Effector memory CD8-positive, alpha-beta T cell (primary cell): Measurements from ENCODE around the gene GET3.
A peak's percentile ranks its signal among the peaks of the same experiment; 100 is the strongest.
"Not testable (repeated sequence)": the region's sequence is repeated elsewhere in the genome, so short reads cannot be mapped to it uniquely, and the experiment has no call there.

Experiments
- ATAC-seq: fragments of 150-1000 bp; cut with Tn5 transposase; replicated peaks from 2 replicates; pipeline ENCODE4 v1.10.0; 2021; ENCODE audit warnings: mild to moderate bottlenecking, moderate library complexity
- DNase-seq, 3 experiments: peaks; one replicate each; pipeline ENCODE4 v3.0.0; 2021
- H3K27ac Mint-ChIP-seq, 2 donors: one replicate each; pipeline ENCODE4 v1.8.0; 2022; ENCODE audit warnings: mild to moderate bottlenecking in 2 of 2, mixed read lengths in 2 of 2, moderate library complexity in 2 of 2
- H3K27me3 Mint-ChIP-seq, 2 donors: one replicate each; pipeline ENCODE4 v1.8.0; 2022; ENCODE audit warnings: mixed read lengths in 2 of 2
- H3K36me3 Mint-ChIP-seq: one replicate; pipeline ENCODE4 v1.8.0; 2022; ENCODE audit warnings: mild to moderate bottlenecking, moderate library complexity, mixed read lengths; ENCODE audit not compliant: insufficient read depth
- H3K4me1 Mint-ChIP-seq, 2 donors: one replicate each; pipeline ENCODE4 v1.8.0; 2022; ENCODE audit warnings: low read depth in 2 of 2, mixed read lengths in 2 of 2
- H3K4me3 Mint-ChIP-seq, 2 donors: one replicate each; pipeline ENCODE4 v1.8.0; 2022; ENCODE audit warnings: mild to moderate bottlenecking in 2 of 2, mixed read lengths in 2 of 2, moderate library complexity in 2 of 2
- H3K9me3 Mint-ChIP-seq, 2 donors: one replicate each; pipeline ENCODE4 v1.8.0; 2022; ENCODE audit warnings: mixed read lengths in 2 of 2

The GET3 gene

GRCh38 chr19:12722566-12723380, 14.5 kb upstream of the GET3 start:
- Mint-ChIP-seq H3K27ac (peak overlapping the region; percentile 90 to 93), H3K9me3 (no peaks in the 10 kb centered on the region), H3K27me3 (no peaks in the 10 kb centered on the region), H3K36me3 (peaks cover 43% of the 10 kb centered on the region), H3K4me3 (peak overlapping the region; percentile 94 to 96), H3K4me1 (peaks cover 34 to 36% of the 10 kb centered on the region in 2 donors)
- peak; percentile 83 to 92 (median 87) for DNase-seq
- peak; percentile 93 for ATAC-seq

GRCh38 chr19:12723381-12723640, 14.0 kb upstream of the GET3 start:
- Mint-ChIP-seq H3K27ac (peak overlapping the region; percentile 90 to 93), H3K4me3 (peak overlapping the region; percentile 94 to 96), H3K9me3 (no peaks in the 10 kb centered on the region), H3K27me3 (no peaks in the 10 kb centered on the region), H3K36me3 (peaks cover 43% of the 10 kb centered on the region), H3K4me1 (peaks cover 34 to 36% of the 10 kb centered on the region in 2 donors)
- ATAC-seq (no peak), DNase-seq (no peak)

- Mint-ChIP-seq H3K9me3 (no peaks in the 10 kb centered on the region), H3K36me3 (peaks cover 43% of the 10 kb centered on the region), H3K4me1 (peaks cover 31 to 36% of the 10 kb centered on the region in 2 donors), H3K4me3 (peak within 1 kb of the TSS; percentile 94 to 96), H3K27ac (peak within 1 kb of the TSS; percentile 90 to 93), H3K27me3 (no peaks in the 10 kb centered on the region)
- peak; percentile 27 to 47 (median 35) for DNase-seq
- ATAC-seq: peak; percentile 16
Measured at GRCh38 chr19:12723641-12724426, 13.5 kb upstream of the GET3 start, which contains the start of gene TNPO2. TSS of gene TNPO2 (minus strand) at chr19:12723932. CDS start at chr19:12720977, 2,955 bp downstream.

GRCh38 chr19:12725612-12726011, 11.7 kb upstream of the GET3 start:
- not testable (repeated sequence) for H3K27me3 Mint-ChIP-seq, ATAC-seq, DNase-seq, H3K9me3 Mint-ChIP-seq
- Mint-ChIP-seq H3K36me3 (peaks cover 54% of the 10 kb centered on the region), H3K27ac (peak overlapping the region in 1 of 2 donors; percentile 32), H3K4me1 (peaks cover 36 to 40% of the 10 kb centered on the region in 2 donors), H3K4me3 (peak overlapping the region; percentile 43 to 96)

- H3K9me3 Mint-ChIP-seq: no peaks in the 10 kb centered on the region
- ATAC-seq (no peak), DNase-seq (no peak)
- H3K27me3 Mint-ChIP-seq: no peaks in the 10 kb centered on the region
- peaks cover 50% of the 10 kb centered on the region for H3K36me3 Mint-ChIP-seq
- H3K4me3 Mint-ChIP-seq: no peak overlapping the region
- H3K27ac Mint-ChIP-seq: no peak overlapping the region
- peaks cover 28 to 30% of the 10 kb centered on the region in 2 donors for H3K4me1 Mint-ChIP-seq
Measured at GRCh38 chr19:12726988-12727316, 10.3 kb upstream of the GET3 start.

- H3K4me3 Mint-ChIP-seq: no peak overlapping the region
- H3K36me3 Mint-ChIP-seq: peaks cover 50% of the 10 kb centered on the region
- ATAC-seq (no peak), DNase-seq (no peak)
- no peak overlapping the region for H3K27ac Mint-ChIP-seq
- H3K9me3 Mint-ChIP-seq: no peaks in the 10 kb centered on the region
- no peaks in the 10 kb centered on the region for H3K27me3 Mint-ChIP-seq
- peaks cover 31 to 33% of the 10 kb centered on the region in 2 donors for H3K4me1 Mint-ChIP-seq
Measured at GRCh38 chr19:12727745-12728433, 9.4 kb upstream of the GET3 start.

GRCh38 chr19:12730064-12730463, 7.2 kb upstream of the GET3 start:
- no peak overlapping the region for H3K4me3 Mint-ChIP-seq
- peaks cover 64% of the 10 kb centered on the region for H3K36me3 Mint-ChIP-seq
- DNase-seq: no peak
- ATAC-seq: no peak
- no peaks in the 10 kb centered on the region for H3K27me3 Mint-ChIP-seq
- H3K9me3 Mint-ChIP-seq: no peaks in the 10 kb centered on the region
- H3K27ac Mint-ChIP-seq: peak overlapping the region in 1 of 2 donors; percentile 26
- peaks cover 26 to 30% of the 10 kb centered on the region in 2 donors for H3K4me1 Mint-ChIP-seq

- DNase-seq (no peak), ATAC-seq (no peak)
- Mint-ChIP-seq H3K4me3 (no peak overlapping the region), H3K36me3 (peaks cover 64% of the 10 kb centered on the region), H3K27ac (no peak overlapping the region), H3K27me3 (no peaks in the 10 kb centered on the region), H3K4me1 (peaks cover 26 to 30% of the 10 kb centered on the region in 2 donors), H3K9me3 (no peaks in the 10 kb centered on the region)
Measured at GRCh38 chr19:12731337-12731736, 6.0 kb upstream of the GET3 start.

GRCh38 chr19:12733369-12734214, 3.7 kb upstream of the GET3 start:
- Mint-ChIP-seq H3K4me3 (peak overlapping the region; percentile 95 to 96), H3K27ac (peak overlapping the region; percentile 97 to 99), H3K36me3 (peaks cover 70% of the 10 kb centered on the region), H3K9me3 (no peaks in the 10 kb centered on the region), H3K27me3 (no peaks in the 10 kb centered on the region), H3K4me1 (peaks cover 45 to 46% of the 10 kb centered on the region in 2 donors)
- peak in 1 of 3 experiments; percentile 25 for DNase-seq
- ATAC-seq: no peak

- DNase-seq (no peak), ATAC-seq (no peak)
- Mint-ChIP-seq H3K27me3 (no peaks in the 10 kb centered on the region), H3K4me3 (peak overlapping the region; percentile 98 to 100), H3K27ac (peak overlapping the region; percentile 98 to 99), H3K4me1 (peaks cover 30 to 32% of the 10 kb centered on the region in 2 donors), H3K36me3 (peaks cover 53% of the 10 kb centered on the region), H3K9me3 (no peaks in the 10 kb centered on the region)
Measured at GRCh38 chr19:12737835-12738351, 596 bp downstream of the GET3 start.

GRCh38 chr19:12745166-12745897, 8.0 kb downstream of the GET3 start:
- Mint-ChIP-seq H3K27me3 (peaks cover 7 to 9% of the 10 kb centered on the region in 2 donors), H3K36me3 (peaks cover 40% of the 10 kb centered on the region), H3K4me1 (peaks cover 3 to 5% of the 10 kb centered on the region in 2 donors), H3K4me3 (no peak overlapping the region), H3K9me3 (no peaks in the 10 kb centered on the region), H3K27ac (no peak overlapping the region)
- DNase-seq (no peak), ATAC-seq (no peak)

- ATAC-seq (no peak), DNase-seq (no peak)
- peaks cover 3 to 5% of the 10 kb centered on the region in 2 donors for H3K4me1 Mint-ChIP-seq
- peaks cover 26% of the 10 kb centered on the region for H3K36me3 Mint-ChIP-seq
- no peak overlapping the region for H3K27ac Mint-ChIP-seq
- H3K4me3 Mint-ChIP-seq: no peak overlapping the region
- H3K9me3 Mint-ChIP-seq: no peaks in the 10 kb centered on the region
- peaks cover 25 to 39% of the 10 kb centered on the region in 2 donors for H3K27me3 Mint-ChIP-seq
Measured at GRCh38 chr19:12748489-12748888, 11.2 kb downstream of the GET3 start.
